ENCODE measurements around the gene TNIK.

TNIK gene

GRCh38 chr3:171177056-171177455 is 283.1 kb downstream of the TNIK start:
- in situ Hi-C loops (cut with MboI; ENCODE audit: low sequenced_read_pairs): no loop called here

- in situ Hi-C loops (cut with MboI; ENCODE audit: low sequenced_read_pairs): no loop called here
These were observed 283.8 kb downstream of the TNIK start for GRCh38 chr3:171176244-171176933.

GRCh38 chr3:171175741-171176234 is 284.4 kb downstream of the TNIK start:
- in situ Hi-C loops (cut with MboI; ENCODE audit: low sequenced_read_pairs): no loop called here

GRCh38 chr3:171173736-171174135 is 286.5 kb downstream of the TNIK start:
- in situ Hi-C loops (cut with MboI; ENCODE audit: low sequenced_read_pairs): no loop called here

- in situ Hi-C loops (cut with MboI; ENCODE audit: low sequenced_read_pairs): no loop called here
These were observed 288.1 kb downstream of the TNIK start for GRCh38 chr3:171172070-171172469.

- in situ Hi-C loops (cut with MboI; ENCODE audit: low sequenced_read_pairs): no loop called here
These were observed 290.3 kb downstream of the TNIK start for GRCh38 chr3:171169866-171170265.

- in situ Hi-C loops (cut with MboI; ENCODE audit: low sequenced_read_pairs): no loop called here
These were observed 290.8 kb downstream of the TNIK start for GRCh38 chr3:171169443-171169842.

GRCh38 chr3:171168551-171168950 is 291.7 kb downstream of the TNIK start:
- in situ Hi-C loops (cut with MboI; ENCODE audit: low sequenced_read_pairs): no loop called here

- in situ Hi-C loops (cut with MboI; ENCODE audit: low sequenced_read_pairs): no loop called here
These were observed 292.1 kb downstream of the TNIK start for GRCh38 chr3:171168086-171168485.

GRCh38 chr3:171165983-171166382 is 294.2 kb downstream of the TNIK start:
- in situ Hi-C loops (cut with MboI; ENCODE audit: low sequenced_read_pairs): no loop called here

GRCh38 chr3:171165499-171165921 is 294.7 kb downstream of the TNIK start:
- in situ Hi-C loops (cut with MboI; ENCODE audit: low sequenced_read_pairs): no loop called here

GRCh38 chr3:171164067-171164465 is 296.1 kb downstream of the TNIK start:
- in situ Hi-C loops (cut with MboI; ENCODE audit: low sequenced_read_pairs): no loop called here

GRCh38 chr3:171163101-171164066 is 296.8 kb downstream of the TNIK start:
- in situ Hi-C loops (cut with MboI; ENCODE audit: low sequenced_read_pairs): no loop called here

GRCh38 chr3:171160325-171160724 is 299.9 kb downstream of the TNIK start:
- in situ Hi-C loops (cut with MboI; ENCODE audit: low sequenced_read_pairs): no loop called here

- in situ Hi-C loops (cut with MboI; ENCODE audit: low sequenced_read_pairs): no loop called here
These were observed 300.4 kb downstream of the TNIK start for GRCh38 chr3:171159822-171160157.

GRCh38 chr3:171159024-171159821 is 301.0 kb downstream of the TNIK start:
- in situ Hi-C loops (cut with MboI; ENCODE audit: low sequenced_read_pairs): no loop called here

- in situ Hi-C loops (cut with MboI; ENCODE audit: low sequenced_read_pairs): no loop called here
These were observed 302.2 kb downstream of the TNIK start for GRCh38 chr3:171157980-171158379.

GRCh38 chr3:171157286-171157685 is 302.9 kb downstream of the TNIK start:
- in situ Hi-C loops (cut with MboI; ENCODE audit: low sequenced_read_pairs): no loop called here

GRCh38 chr3:171156401-171157010 is 303.7 kb downstream of the TNIK start:
- in situ Hi-C loops (cut with MboI; ENCODE audit: low sequenced_read_pairs): no loop called here

- in situ Hi-C loops (cut with MboI; ENCODE audit: low sequenced_read_pairs): no loop called here
These were observed 305.0 kb downstream of the TNIK start for GRCh38 chr3:171155122-171155700.

Data from hTERT RPE-1 (cell line).